Adrenal gland (tissue), 12 donors: ENCODE measurements around the gene COMMD1. TPM values are rescaled to one million over a fixed set of nuclear protein-coding genes. Genes with fewer than 3 reads are reported as not detected.

Source experiments
- DNase-seq, 7 donors: peaks; one replicate each; pipeline ENCODE4 v3.0.0-alpha.2; 2019 to 2020
- H3K27ac ChIP-seq, 5 donors: fragments of 200-600 bp; sonication (generic) in 4 of 5; 1 replicate in 3 of 5; 2 replicates in 2 of 5; pipeline versions ENCODE4 v1.5.1 to v1.8.0; 2016 to 2020; ENCODE audit warnings: mild to moderate bottlenecking in 1 of 5
- H3K27me3 ChIP-seq: fragments of 200-600 bp; 2 replicates; pipeline ENCODE4 v1.8.0; 2021
- H3K36me3 ChIP-seq, 2 donors: fragments of 200-600 bp; replicated peaks in 1 of 2; 1 replicate in 1 of 2; 2 replicates in 1 of 2; pipeline versions ENCODE4 v1.5.1 to v1.8.0; 2018 to 2022
- H3K4me1 ChIP-seq, 2 donors: fragments of 200-600 bp; replicated peaks in 1 of 2; 1 replicate in 1 of 2; 2 replicates in 1 of 2; pipeline versions ENCODE4 v1.5.1 to v1.8.0; 2018 to 2021
- H3K4me3 ChIP-seq, 4 donors: fragments of 200-600 bp; sonication (generic) in 3 of 4; one replicate each; pipeline ENCODE4 v1.5.1; 2016 to 2018
- H3K9me3 ChIP-seq, 3 donors: fragments of 200-600 bp; sonication (generic) in 1 of 3; replicated peaks in 1 of 3; 1 replicate in 2 of 3; 2 replicates in 1 of 3; pipeline versions ENCODE4 v1.5.1 to v1.8.0; 2016 to 2021
- POLR2A ChIP-seq, 2 donors: fragments of 450-650 bp; IDR thresholded peaks; one replicate each; pipeline ENCODE4 v1.6.1; 2017; ENCODE audit warnings: antibody characterized with exemption in 2 of 2, mild to moderate bottlenecking in 2 of 2, moderate library complexity in 1 of 2
- WGBS, 4 donors: extraction: QIAGEN DNeasy Blood & Tissue Kit in 2 of 4; methylation state at CpG; one replicate each; pipeline versions ENCODE4 v1.1.5 to v1.1.7; 2013 to 2017; 5-methylcytosine and 5-hydroxymethylcytosine counted together
- intact Hi-C, 2 donors: fragments of 100-400 bp; cut with DNase I; formaldehyde crosslinking; loops; one replicate each; pipeline versions ENCODE4 v1.14.1 to v1.15.0; 2022 to 2023
- polyA plus RNA-seq, 3 donors: library from polyadenylated mRNA; stranded (reverse); fragments of 200-250 nt in 2 of 3; fragments of 350-450 nt in 1 of 3; fragmentation: Illumina TruSeq in 1 of 3; extraction: RNeasy Lipid Tissue Mini Kit (QIAGEN cat#74804) in 1 of 3; gene quantifications; one replicate each; pipeline ENCODE4 v1.2.3, GENCODE V29; 2013 to 2014
- total RNA-seq, 9 donors: library from RNA; depleted of rRNA in 4 of 9; stranded (reverse); fragments of >200 nt in 4 of 9; fragments of 120-200 nt in 1 of 9; fragmentation: NEBNext Ultra II Directional in 1 of 9; extraction: Animal tissue kit (Norgen Biotek cat#: 25700) in 1 of 9; gene quantifications; one replicate each; pipeline versions ENCODE4 v1.1.0 to v1.2.4, GENCODE V29; 2013 to 2023
- TF ChIP-seq, protein P1 (sequence below), 6 experiments: fragments of 450-650 bp in 4 of 6; fragments of 200-600 bp in 2 of 6; sonication (generic) in 1 of 6; IDR thresholded peaks; 1 replicate in 5 of 6; 2 replicates in 1 of 6; pipeline versions ENCODE4 v1.5.1 to v1.8.0; 2016 to 2021; ENCODE audit warnings: antibody characterized with exemption in 6 of 6, mild to moderate bottlenecking in 2 of 6, moderate library complexity in 1 of 6
- donor health status: healthy with polysubstance abuse.
- donor health status: Bipolar disorder and iron deficiency.
- donor health status: DM: yes; HTN: yes; CAD: no.
- donor health status: DM: no; HTN: no; CAD: no.
- donor health status: DM: no; HTN: no; CAD: no.
- donor health status: DM: yes; HTN: yes; CAD: no.

COMMD1 gene
- total and polyA plus RNA-seq, 12 donors = 35.5 to 89.9 (median 55.4) TPM

DNA sequence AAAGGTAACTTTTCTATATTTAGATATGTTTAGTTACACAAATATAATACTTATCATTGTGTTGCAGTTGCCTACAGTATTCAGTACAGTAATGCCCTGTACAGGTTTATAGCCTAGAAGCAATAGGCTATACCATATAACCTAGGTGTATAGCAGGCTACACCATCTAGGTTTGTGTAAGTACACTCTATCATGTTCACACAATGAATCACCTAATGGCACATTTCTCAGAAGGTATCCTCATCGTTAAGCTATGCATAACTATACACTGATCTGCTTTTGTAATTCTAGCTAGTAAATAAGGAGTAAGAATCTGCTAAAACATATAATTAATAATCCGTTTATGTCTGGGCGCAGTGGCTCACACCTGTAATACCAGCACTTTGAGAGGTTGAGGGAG is 102.1 kb downstream of the COMMD1 start:
- H3K9me3 ChIP-seq = no peaks in the 10 kb centered on the region
- H3K4me3 ChIP-seq = no peak overlapping the region
- peaks cover 0 to 3% of the 10 kb centered on the region in 2 donors for H3K4me1 ChIP-seq
- 91 to 98% (median 97%) methylated on average over 3 of the region's 3 CpGs for WGBS, 4 donors
- no peak overlapping the region for H3K27ac ChIP-seq
- H3K36me3 ChIP-seq = no peaks in the 10 kb centered on the region
- no peaks in the 10 kb centered on the region for H3K27me3 ChIP-seq
- no peak for DNase-seq
- intact Hi-C loops = no loop called here
- TF ChIP-seq, protein P1, sequence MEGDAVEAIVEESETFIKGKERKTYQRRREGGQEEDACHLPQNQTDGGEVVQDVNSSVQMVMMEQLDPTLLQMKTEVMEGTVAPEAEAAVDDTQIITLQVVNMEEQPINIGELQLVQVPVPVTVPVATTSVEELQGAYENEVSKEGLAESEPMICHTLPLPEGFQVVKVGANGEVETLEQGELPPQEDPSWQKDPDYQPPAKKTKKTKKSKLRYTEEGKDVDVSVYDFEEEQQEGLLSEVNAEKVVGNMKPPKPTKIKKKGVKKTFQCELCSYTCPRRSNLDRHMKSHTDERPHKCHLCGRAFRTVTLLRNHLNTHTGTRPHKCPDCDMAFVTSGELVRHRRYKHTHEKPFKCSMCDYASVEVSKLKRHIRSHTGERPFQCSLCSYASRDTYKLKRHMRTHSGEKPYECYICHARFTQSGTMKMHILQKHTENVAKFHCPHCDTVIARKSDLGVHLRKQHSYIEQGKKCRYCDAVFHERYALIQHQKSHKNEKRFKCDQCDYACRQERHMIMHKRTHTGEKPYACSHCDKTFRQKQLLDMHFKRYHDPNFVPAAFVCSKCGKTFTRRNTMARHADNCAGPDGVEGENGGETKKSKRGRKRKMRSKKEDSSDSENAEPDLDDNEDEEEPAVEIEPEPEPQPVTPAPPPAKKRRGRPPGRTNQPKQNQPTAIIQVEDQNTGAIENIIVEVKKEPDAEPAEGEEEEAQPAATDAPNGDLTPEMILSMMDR (IDR thresholded peaks at IDR 0.05) = no peak
- TF ChIP-seq POLR2A (IDR thresholded peaks at IDR 0.05) = no peak

DNA sequence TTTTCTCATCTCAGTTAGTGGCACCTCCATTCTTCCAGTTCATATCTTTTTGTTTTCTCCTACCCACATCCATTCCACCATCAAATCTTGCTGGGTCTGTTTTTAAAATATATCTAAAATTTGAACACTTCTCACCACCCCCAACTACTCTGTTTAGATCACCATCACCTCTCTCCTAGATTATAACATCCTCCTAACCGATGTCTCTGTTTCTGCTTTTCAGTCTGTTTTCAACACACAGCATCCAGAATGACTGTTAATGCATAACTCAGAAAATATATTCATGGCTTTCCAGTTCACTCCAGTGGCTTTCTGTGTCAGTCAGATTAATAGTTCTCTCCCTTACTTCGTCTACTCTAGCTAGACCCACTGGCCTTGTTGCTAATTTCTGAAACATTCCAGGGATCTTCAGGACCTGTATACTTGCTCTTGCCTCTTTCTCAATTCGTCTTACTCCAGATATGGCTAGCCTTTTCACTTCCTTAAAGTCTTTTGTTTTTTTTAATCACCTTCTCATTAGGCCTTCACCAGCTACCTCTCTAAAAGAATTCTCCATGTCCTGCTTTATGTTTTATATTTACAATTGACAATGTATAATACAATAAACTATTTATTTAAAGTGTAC is 105.3 kb downstream of the COMMD1 start:
- intact Hi-C loops = no loop called here

DNA sequence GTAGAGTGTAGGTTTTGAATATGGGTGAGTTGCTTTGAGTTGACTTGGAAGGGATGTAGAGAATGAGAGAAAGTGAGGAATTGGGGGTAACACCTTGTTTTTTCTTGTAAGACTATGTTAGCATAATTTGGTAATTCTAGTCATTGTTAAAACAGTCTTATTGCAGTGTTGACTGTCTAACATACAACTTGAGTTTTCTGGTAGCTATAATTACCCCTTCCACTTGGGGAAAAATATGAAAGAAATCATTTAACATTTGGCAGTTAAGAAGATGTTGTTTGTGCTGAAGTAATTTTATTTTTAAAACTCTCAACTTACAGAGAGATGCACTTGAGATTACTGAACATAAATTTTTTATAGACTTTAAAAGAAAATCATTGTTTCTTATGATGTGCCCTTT is 108.2 kb downstream of the COMMD1 start:
- Histone ChIP-seq H3K27me3 (no peaks in the 10 kb centered on the region), H3K4me1 (peaks cover 5 to 10% of the 10 kb centered on the region in 2 donors), H3K9me3 (no peaks in the 10 kb centered on the region), H3K4me3 (no peak overlapping the region), H3K36me3 (no peaks in the 10 kb centered on the region), H3K27ac (no peak overlapping the region)
- intact Hi-C loops = no loop called here
- DNase-seq = no peak
- TF ChIP-seq POLR2A (IDR thresholded peaks at IDR 0.05) = no peak
- TF ChIP-seq, protein P1 (IDR thresholded peaks at IDR 0.05) = no peak

More for the DNA sequence above, 105.3 kb downstream of the COMMD1 start:
- Histone ChIP-seq H3K36me3 (no peaks in the 10 kb centered on the region), H3K27ac (no peak overlapping the region), H3K4me3 (no peak overlapping the region), H3K27me3 (no peaks in the 10 kb centered on the region), H3K4me1 (peaks cover 5 to 14% of the 10 kb centered on the region in 2 donors), H3K9me3 (no peaks in the 10 kb centered on the region)
- no peak for DNase-seq
- 59 to 70% (median 62%) methylated on average over 3 of the region's 3 CpGs for WGBS, 4 donors
- TF ChIP-seq, protein P1 (IDR thresholded peaks at IDR 0.05) = no peak
- TF ChIP-seq POLR2A (IDR thresholded peaks at IDR 0.05) = no peak

DNA sequence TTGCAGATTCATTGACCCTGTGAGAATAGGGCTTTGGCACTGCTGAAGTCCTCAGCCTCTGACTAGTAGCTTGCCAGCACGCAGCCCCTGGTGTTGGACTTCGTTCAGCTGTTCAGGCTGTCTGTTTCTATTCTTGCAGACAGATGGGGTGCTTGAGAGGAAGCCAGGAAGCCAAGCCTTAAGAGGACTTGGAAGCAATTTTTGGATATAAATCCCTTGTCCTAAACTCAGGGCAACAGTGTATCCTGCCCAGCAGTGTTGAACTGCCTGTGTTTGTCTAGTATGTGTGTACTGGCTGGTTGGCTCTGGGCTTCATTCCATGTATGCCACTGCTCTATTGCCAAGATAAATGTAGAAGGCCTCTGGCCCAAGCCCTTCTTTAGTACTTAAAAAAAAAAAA is 108.6 kb downstream of the COMMD1 start:
- WGBS, 4 donors = 0 to 17% (median 5%) methylated on average over 2 of the region's 2 CpGs
- intact Hi-C loops = no loop called here

More for the DNA sequence above, 108.6 kb downstream of the COMMD1 start:
- DNase-seq = peak; percentile 47 to 85 (median 71)
- Histone ChIP-seq H3K36me3 (no peaks in the 10 kb centered on the region), H3K4me1 (peaks cover 5 to 10% of the 10 kb centered on the region in 2 donors), H3K9me3 (no peaks in the 10 kb centered on the region), H3K27me3 (no peaks in the 10 kb centered on the region), H3K27ac (peak overlapping the region in 3 of 5 donors; percentile 19 to 38 (median 37)), H3K4me3 (no peak overlapping the region)
- TF ChIP-seq POLR2A (IDR thresholded peaks at IDR 0.05) = peak in 1 of 2 donors; percentile 22
- TF ChIP-seq, protein P1 (IDR thresholded peaks at IDR 0.05) = peak in 5 of 6 experiments; percentile 20 to 49 (median 25)
